GM18517 (cell line): ENCODE data around the gene KRTAP20-3.

ENCODE experiments used
- ATAC-seq: cut with Tn5 transposase; IDR thresholded peaks from one replicate; pipeline ENCODE4 v1.9.1; 2021; ENCODE audit warnings: mild to moderate bottlenecking, moderate library complexity; ENCODE audit not compliant: unreplicated experiment

Gene KRTAP20-3

GRCh38 chr21:30676737-30677136 lies 34.1 kb downstream of the KRTAP20-3 start:
- no peak for ATAC-seq

DNA sequence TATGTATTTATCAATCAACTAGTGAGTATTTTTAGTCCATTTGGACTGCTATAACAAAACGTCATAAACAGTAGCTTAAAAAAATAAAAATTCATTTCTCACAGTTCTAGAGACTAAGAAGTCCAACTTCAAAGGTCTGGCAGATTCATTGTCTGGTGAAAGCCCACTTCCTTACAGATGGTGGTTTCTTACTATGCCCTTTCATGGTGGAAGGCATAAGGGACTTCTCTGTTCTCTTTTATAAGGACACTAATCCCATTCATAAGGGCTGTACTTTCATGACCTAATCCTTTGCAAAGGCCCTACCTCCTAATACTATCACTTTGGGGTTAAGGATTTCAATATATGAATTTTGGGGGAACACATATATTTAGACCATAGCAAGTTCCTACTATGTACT lies 37.9 kb downstream of the KRTAP20-3 start:
- no peak for ATAC-seq

- ATAC-seq: no peak
Observed at GRCh38 chr21:30684506-30684905, 41.8 kb downstream of the KRTAP20-3 start.

- ATAC-seq: no peak
Observed at GRCh38 chr21:30689822-30690221, 47.2 kb downstream of the KRTAP20-3 start.
